Stomach (tissue), 9 donors: ENCODE measurements around the gene SELENOM. TPM values are rescaled to one million over a fixed set of nuclear protein-coding genes. Genes with fewer than 3 reads are reported as not detected.

ENCODE experiments used
- DNase-seq, 2 donors: peaks; one replicate each; pipeline versions ENCODE4 v3.0.0 to v3.0.0-alpha.2; 2013 to 2019
- H3K27ac ChIP-seq, 5 donors: fragments of 200-600 bp in 4 of 5; sonication (generic) in 4 of 5; one replicate each; pipeline ENCODE4 v1.5.1; 2013 to 2019; ENCODE audit warnings: mild to moderate bottlenecking in 1 of 5, moderate library complexity in 1 of 5
- H3K27me3 ChIP-seq, 3 donors: fragments of 200-600 bp; sonication (generic); one replicate each; pipeline ENCODE4 v1.5.1; 2017 to 2019; ENCODE audit warnings: mixed run types in 1 of 3
- H3K36me3 ChIP-seq, 4 donors: fragments of 200-600 bp; sonication (generic); 1 replicate in 3 of 4; 2 replicates in 1 of 4; pipeline ENCODE4 v1.5.1; 2016 to 2019
- H3K4me1 ChIP-seq, 4 donors: fragments of 200-600 bp; sonication (generic); one replicate each; pipeline ENCODE4 v1.5.1; 2016 to 2019
- H3K4me3 ChIP-seq, 4 donors: fragments of 200-600 bp; sonication (generic) in 3 of 4; one replicate each; pipeline ENCODE4 v1.5.1; 2016 to 2019; ENCODE audit warnings: mild to moderate bottlenecking in 1 of 4
- H3K9me3 ChIP-seq, 4 donors: fragments of 200-600 bp; sonication (generic); one replicate each; pipeline ENCODE4 v1.5.1; 2016 to 2019
- EP300 ChIP-seq: sonication (generic); formaldehyde crosslinking; IDR thresholded peaks from one replicate; pipeline ENCODE4 v1.6.1; 2017; ENCODE audit warnings: antibody characterized with exemption
- POLR2A ChIP-seq, 4 donors: fragments of 450-650 bp; IDR thresholded peaks; one replicate each; pipeline ENCODE4 v1.6.1; 2016; ENCODE audit warnings: antibody characterized with exemption in 4 of 4, control low read depth in 2 of 4, mild to moderate bottlenecking in 1 of 4, moderate library complexity in 1 of 4
- POLR2AphosphoS5 ChIP-seq, 3 donors: sonication (generic); formaldehyde crosslinking; IDR thresholded peaks; one replicate each; pipeline ENCODE4 v1.6.1; 2016; ENCODE audit warnings: antibody characterized with exemption in 3 of 3
- whole genome bisulfite sequencing, 5 donors: extraction: QIAGEN DNeasy Blood & Tissue Kit in 3 of 5; methylation state at CpG; one replicate each; pipeline versions ENCODE4 v1.1.5 to v1.1.7; 2013 to 2018; 5-methylcytosine and 5-hydroxymethylcytosine counted together
- intact Hi-C: fragments of 100-400 bp; cut with DNase I; formaldehyde crosslinking; loops from one replicate; pipeline ENCODE4 v1.15.1; 2023; ENCODE audit warnings: low total_unique reads
- polyA plus RNA-seq, 3 donors: library from polyadenylated mRNA; stranded (reverse); fragments of 200-250 nt; gene quantifications; one replicate each; pipeline ENCODE4 v1.2.3, GENCODE V29; 2013
- total RNA-seq, 5 donors: library from RNA; depleted of rRNA; stranded (reverse); fragments of >200 nt; gene quantifications; one replicate each; pipeline versions ENCODE4 v1.1.0 to v1.2.3, GENCODE V29; 2014 to 2016
- TF ChIP-seq, protein P1 (sequence below), 7 experiments: fragments of 450-650 bp in 4 of 7; fragments of 200-600 bp in 3 of 7; sonication (generic) in 3 of 7; IDR thresholded peaks; one replicate each; pipeline ENCODE4 v1.5.1; 2016 to 2019; ENCODE audit warnings: antibody characterized with exemption in 7 of 7, control low read depth in 2 of 7, mild to moderate bottlenecking in 1 of 7
- donor health status: healthy with polysubstance abuse.
- donor health status: Bipolar disorder and iron deficiency.
- donor health status: healthy.

Gene SELENOM
- total and polyA plus RNA-seq, 8 donors: 59.8 to 1,443 (median 377) TPM

DNA sequence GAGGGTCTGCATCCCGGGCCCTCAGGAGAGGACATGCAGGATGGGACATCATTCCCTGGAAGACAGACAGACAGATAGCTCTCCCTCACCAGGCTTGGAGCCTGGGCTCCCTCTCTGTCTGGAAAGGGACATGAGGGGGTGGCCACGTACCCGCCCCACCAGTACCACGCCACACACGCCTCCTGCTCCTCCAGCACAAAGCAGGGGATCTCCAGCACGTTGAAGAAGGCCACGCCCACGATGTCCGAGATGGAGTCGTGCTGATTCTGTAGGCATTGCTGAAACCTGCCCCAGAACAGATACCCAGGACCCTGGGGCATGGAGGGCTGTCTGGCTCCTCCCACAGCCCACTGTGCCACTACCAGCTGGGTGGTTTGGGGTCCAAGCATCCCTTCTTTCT is 30.8 kb upstream of the SELENOM start:
- TF ChIP-seq, protein P1, sequence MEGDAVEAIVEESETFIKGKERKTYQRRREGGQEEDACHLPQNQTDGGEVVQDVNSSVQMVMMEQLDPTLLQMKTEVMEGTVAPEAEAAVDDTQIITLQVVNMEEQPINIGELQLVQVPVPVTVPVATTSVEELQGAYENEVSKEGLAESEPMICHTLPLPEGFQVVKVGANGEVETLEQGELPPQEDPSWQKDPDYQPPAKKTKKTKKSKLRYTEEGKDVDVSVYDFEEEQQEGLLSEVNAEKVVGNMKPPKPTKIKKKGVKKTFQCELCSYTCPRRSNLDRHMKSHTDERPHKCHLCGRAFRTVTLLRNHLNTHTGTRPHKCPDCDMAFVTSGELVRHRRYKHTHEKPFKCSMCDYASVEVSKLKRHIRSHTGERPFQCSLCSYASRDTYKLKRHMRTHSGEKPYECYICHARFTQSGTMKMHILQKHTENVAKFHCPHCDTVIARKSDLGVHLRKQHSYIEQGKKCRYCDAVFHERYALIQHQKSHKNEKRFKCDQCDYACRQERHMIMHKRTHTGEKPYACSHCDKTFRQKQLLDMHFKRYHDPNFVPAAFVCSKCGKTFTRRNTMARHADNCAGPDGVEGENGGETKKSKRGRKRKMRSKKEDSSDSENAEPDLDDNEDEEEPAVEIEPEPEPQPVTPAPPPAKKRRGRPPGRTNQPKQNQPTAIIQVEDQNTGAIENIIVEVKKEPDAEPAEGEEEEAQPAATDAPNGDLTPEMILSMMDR (IDR thresholded peaks at IDR 0.05): no peak
- no peak for TF ChIP-seq EP300
- no peak for TF ChIP-seq POLR2AphosphoS5 (IDR thresholded peaks at IDR 0.05)
- TF ChIP-seq POLR2A (IDR thresholded peaks at IDR 0.05): no peak
- Histone ChIP-seq H3K36me3 (no peaks in the 10 kb centered on the region), H3K27ac (no peak overlapping the region), H3K9me3 (no peaks in the 10 kb centered on the region), H3K27me3 (peaks cover 0 to 23% (median 9%) of the 10 kb centered on the region in 3 donors), H3K4me3 (no peak overlapping the region), H3K4me1 (peaks cover 0 to 15% (median 13%) of the 10 kb centered on the region in 4 donors)
- DNase-seq: no peak
- 67 to 85% (median 73%) methylated on average over 10 of the region's 10 CpGs for WGBS, 5 donors
- intact Hi-C loops: no loop called here

DNA sequence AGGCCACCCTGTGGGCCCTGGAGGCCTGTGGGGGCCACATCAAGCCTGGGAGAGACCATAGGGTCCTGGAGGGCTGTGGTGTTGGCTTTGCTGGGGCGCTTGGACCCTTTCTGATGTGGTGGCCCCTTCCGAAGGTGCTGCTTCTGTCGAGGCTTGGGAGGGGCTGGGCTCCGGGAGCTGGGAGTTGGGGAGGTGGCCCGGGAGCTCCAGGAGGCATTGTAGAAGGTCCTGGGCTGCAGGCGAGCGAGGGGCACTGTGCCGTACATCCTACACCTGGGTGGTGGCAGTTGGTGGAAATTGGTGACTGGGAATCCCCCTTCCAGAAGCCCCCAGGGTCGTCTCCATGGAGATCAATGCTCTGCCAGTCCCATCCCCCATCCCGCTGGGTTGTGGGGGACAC is 30.4 kb upstream of the SELENOM start:
- H3K9me3 ChIP-seq: no peaks in the 10 kb centered on the region
- H3K27ac ChIP-seq: no peak overlapping the region
- H3K27me3 ChIP-seq: peaks cover 0 to 23% (median 9%) of the 10 kb centered on the region in 3 donors
- intact Hi-C loops: no loop called here
- 77 to 83% (median 77%) methylated on average over 6 to 10 of the region's 10 CpGs for WGBS, 5 donors
- DNase-seq: no peak
- H3K4me3 ChIP-seq: no peak overlapping the region
- H3K36me3 ChIP-seq: no peaks in the 10 kb centered on the region
- H3K4me1 ChIP-seq: peaks cover 0 to 15% (median 13%) of the 10 kb centered on the region in 4 donors
- no peak for TF ChIP-seq POLR2A (IDR thresholded peaks at IDR 0.05)
- TF ChIP-seq EP300: no peak
- TF ChIP-seq, protein P1 (IDR thresholded peaks at IDR 0.05): no peak
- TF ChIP-seq POLR2AphosphoS5 (IDR thresholded peaks at IDR 0.05): no peak

DNA sequence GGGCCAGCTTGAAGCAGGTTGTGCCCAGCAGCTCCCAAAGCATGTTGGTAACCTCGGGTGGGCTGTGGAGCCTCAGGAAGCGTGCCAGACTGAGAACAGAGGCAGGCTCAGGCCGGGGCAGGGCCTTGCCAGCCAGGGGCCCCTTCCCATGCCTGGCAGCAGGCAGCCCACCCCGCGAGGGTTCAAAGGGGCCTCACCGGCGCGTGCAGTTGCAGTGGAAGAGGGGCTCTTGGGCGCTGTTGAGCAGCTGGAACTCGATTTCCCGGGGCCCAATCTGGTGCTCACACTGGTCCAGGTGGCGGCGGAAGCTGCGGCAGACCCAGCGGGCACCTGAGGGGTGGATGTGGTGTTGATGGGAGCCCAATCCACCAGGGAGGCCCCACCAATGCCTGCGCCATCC is 29.3 kb upstream of the SELENOM start:
- H3K36me3 ChIP-seq: no peaks in the 10 kb centered on the region

DNA sequence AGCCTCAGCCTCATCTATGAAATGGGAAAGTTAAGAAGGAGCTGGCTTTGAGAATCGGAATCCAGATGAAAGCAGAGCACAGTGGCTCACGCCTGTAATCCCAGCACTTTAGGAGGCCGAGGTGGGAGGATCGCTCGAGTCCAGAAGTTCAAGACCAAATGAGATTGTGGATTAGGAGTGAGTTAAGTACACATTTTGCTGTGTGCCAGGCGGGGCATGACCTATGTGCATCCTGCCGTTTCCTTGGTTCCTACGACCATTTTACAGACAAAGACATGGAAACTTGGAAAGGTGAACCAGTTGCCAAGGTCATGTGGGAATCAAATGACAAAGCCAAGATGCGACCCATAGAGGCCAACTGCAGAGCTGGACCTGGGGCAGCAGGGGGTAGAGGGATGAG is 28.8 kb upstream of the SELENOM start:
- no peak overlapping the region for H3K27ac ChIP-seq
- H3K9me3 ChIP-seq: no peaks in the 10 kb centered on the region
- DNase-seq: no peak
- no peak for TF ChIP-seq POLR2AphosphoS5 (IDR thresholded peaks at IDR 0.05)
- TF ChIP-seq POLR2A (IDR thresholded peaks at IDR 0.05): no peak
- TF ChIP-seq, protein P1 (IDR thresholded peaks at IDR 0.05): no peak
- TF ChIP-seq EP300: no peak
- no peak overlapping the region for H3K4me3 ChIP-seq
- no peaks in the 10 kb centered on the region for H3K36me3 ChIP-seq
- H3K27me3 ChIP-seq: peaks cover 0 to 23% (median 9%) of the 10 kb centered on the region in 3 donors
- WGBS, 5 donors: 73 to 80% (median 77%) methylated on average over 9 of the region's 9 CpGs
- peaks cover 9 to 25% (median 22%) of the 10 kb centered on the region in 4 donors for H3K4me1 ChIP-seq
- intact Hi-C loops: no loop called here

More for the DNA sequence above, 29.3 kb upstream of the SELENOM start:
- TF ChIP-seq, protein P1 (IDR thresholded peaks at IDR 0.05): no peak
- TF ChIP-seq POLR2A (IDR thresholded peaks at IDR 0.05): no peak
- TF ChIP-seq EP300: no peak
- TF ChIP-seq POLR2AphosphoS5 (IDR thresholded peaks at IDR 0.05): no peak
- Histone ChIP-seq H3K27me3 (peaks cover 0 to 23% (median 9%) of the 10 kb centered on the region in 3 donors), H3K27ac (no peak overlapping the region), H3K4me3 (no peak overlapping the region), H3K4me1 (peaks cover 3 to 20% (median 18%) of the 10 kb centered on the region in 4 donors), H3K9me3 (no peaks in the 10 kb centered on the region)
- DNase-seq: no peak
- intact Hi-C loops: no loop called here
- 89 to 94% (median 90%) methylated on average over 15 to 16 of the region's 16 CpGs for WGBS, 5 donors
